Natural killer cell (primary cell): ENCODE results near the gene PXMP4. TPM values are rescaled to one million over a fixed set of nuclear protein-coding genes. Genes with fewer than 3 reads are reported as not detected.

Source experiments
- ATAC-seq, 3 donors: fragments of 150-1000 bp in 2 of 3; fragments of 200-7000 bp in 1 of 3; cut with Tn5 transposase; 1 replicate in 1 of 3; 2 replicates in 2 of 3; pipeline ENCODE4 v1.10.0; 2021; ENCODE audit warnings: mild to moderate bottlenecking in 2 of 3, moderate library complexity in 2 of 3
- DNase-seq, 2 donors: peaks; one replicate each; pipeline versions ENCODE4 v3.0.0 to v3.0.0-alpha.2; 2013 to 2021; ENCODE audit warnings: mixed read lengths in 1 of 2
- H3K27ac ChIP-seq: one replicate; pipeline ENCODE4 v1.5.1; 2013; ENCODE audit warnings: mild to moderate bottlenecking, low read length
- H3K27me3 ChIP-seq: one replicate; pipeline ENCODE4 v1.6.1; 2013; ENCODE audit warnings: low read length; ENCODE audit not compliant: control insufficient read depth, insufficient read depth
- H3K36me3 ChIP-seq: one replicate; pipeline ENCODE4 v1.6.1; 2013; ENCODE audit warnings: low read length; ENCODE audit not compliant: control insufficient read depth, insufficient read depth
- H3K4me1 ChIP-seq: one replicate; pipeline ENCODE4 v1.6.1; 2013; ENCODE audit warnings: low read length; ENCODE audit not compliant: control insufficient read depth, insufficient read depth
- H3K4me3 ChIP-seq: one replicate; pipeline ENCODE4 v1.5.1; 2013; ENCODE audit warnings: low read length
- H3K9me3 ChIP-seq: one replicate; pipeline ENCODE4 v1.6.1; 2013; ENCODE audit warnings: low read length; ENCODE audit not compliant: control insufficient read depth, insufficient read depth
- H3K27ac Mint-ChIP-seq, 2 donors: one replicate each; pipeline ENCODE4 v1.8.0; 2022; ENCODE audit warnings: mild to moderate bottlenecking in 2 of 2, mixed read lengths in 2 of 2, moderate library complexity in 1 of 2
- H3K27me3 Mint-ChIP-seq, 2 donors: one replicate each; pipeline ENCODE4 v1.8.0; 2022; ENCODE audit warnings: low read depth in 2 of 2, mixed read lengths in 2 of 2
- H3K36me3 Mint-ChIP-seq: one replicate; pipeline ENCODE4 v1.8.0; 2022; ENCODE audit warnings: mixed read lengths
- H3K4me1 Mint-ChIP-seq, 2 donors: one replicate each; pipeline ENCODE4 v1.8.0; 2022; ENCODE audit warnings: mixed read lengths in 2 of 2
- H3K4me3 Mint-ChIP-seq: one replicate; pipeline ENCODE4 v1.8.0; 2022; ENCODE audit warnings: mild to moderate bottlenecking, moderate library complexity, mixed read lengths
- H3K9me3 Mint-ChIP-seq, 2 donors: one replicate each; pipeline ENCODE4 v1.8.0; 2022; ENCODE audit warnings: mixed read lengths in 2 of 2
- CTCF ChIP-seq: fragments of 200-600 bp; IDR thresholded peaks from one replicate; pipeline ENCODE4 v1.8.0; 2022; ENCODE audit warnings: antibody characterized with exemption
- WGBS: methylation state at CpG from one replicate; pipeline ENCODE4 v1.1.7; 2013; ENCODE audit warnings: missing lambda C conversion rate; ENCODE audit not compliant: insufficient coverage; 5-methylcytosine and 5-hydroxymethylcytosine counted together
- intact Hi-C: fragments of 100-400 bp; cut with micrococcal nuclease; formaldehyde crosslinking; loops from one replicate; pipeline ENCODE4 v1.14.2; 2022
- total RNA-seq, 4 donors: library from RNA; stranded (reverse); fragments of 120-200 nt in 1 of 4; gene quantifications; one replicate each; pipeline versions ENCODE4 v1.2.3 to v1.2.4, GENCODE V29; 2013 to 2022

The PXMP4 gene
- total RNA-seq, 3 donors from 2014 or later (not counting 1 experiment from before 2014, with no cell fraction given): 4.7 to 6.6 (median 6.2) TPM

GRCh38 chr20:33687993-33688937 lies 31.8 kb downstream of the PXMP4 start:
- intact Hi-C loops: loop anchor here (2.0 kb wide), 1 partner anchor 21 kb away; the partner anchor contains the start of gene ACTL10

GRCh38 chr20:33687370-33687915 lies 32.7 kb downstream of the PXMP4 start:
- TF ChIP-seq CTCF: no peak
- DNase-seq: no peak
- Histone ChIP-seq H3K9me3 (no peaks in the 10 kb centered on the region), H3K36me3 (no peaks in the 10 kb centered on the region), H3K4me3 (no peak overlapping the region), H3K4me1 (peaks cover 39% of the 10 kb centered on the region), H3K27ac (no peak overlapping the region), H3K27me3 (no peaks in the 10 kb centered on the region)
- no peaks in the 10 kb centered on the region for H3K36me3 Mint-ChIP-seq
- ATAC-seq: no peak
- peak overlapping the region; percentile 73 to 85 for H3K27ac Mint-ChIP-seq
- H3K4me1 Mint-ChIP-seq: peaks cover 19 to 24% of the 10 kb centered on the region in 2 donors
- intact Hi-C loops: loop anchor here (2.0 kb wide), 1 partner anchor 21 kb away; the partner anchor contains the start of gene ACTL10
- no peak overlapping the region for H3K4me3 Mint-ChIP-seq
- WGBS: 92% methylated on average over 8 of the region's 8 CpGs
- no peaks in the 10 kb centered on the region for H3K27me3 Mint-ChIP-seq
- no peaks in the 10 kb centered on the region for H3K9me3 Mint-ChIP-seq

More at GRCh38 chr20:33687993-33688937, 31.8 kb downstream of the PXMP4 start:
- Mint-ChIP-seq H3K9me3 (no peaks in the 10 kb centered on the region), H3K4me3 (no peak overlapping the region), H3K4me1 (peaks cover 19 to 24% of the 10 kb centered on the region in 2 donors), H3K27ac (peak overlapping the region; percentile 21 to 85), H3K27me3 (no peaks in the 10 kb centered on the region), H3K36me3 (no peaks in the 10 kb centered on the region)
- Histone ChIP-seq H3K27me3 (no peaks in the 10 kb centered on the region), H3K36me3 (no peaks in the 10 kb centered on the region), H3K4me3 (no peak overlapping the region), H3K4me1 (peaks cover 39% of the 10 kb centered on the region), H3K27ac (no peak overlapping the region), H3K9me3 (no peaks in the 10 kb centered on the region)
- TF ChIP-seq CTCF: no peak
- WGBS: 93% methylated on average over 3 of the region's 3 CpGs
- DNase-seq: no peak
- no peak for ATAC-seq

GRCh38 chr20:33686984-33687366 lies 33.1 kb downstream of the PXMP4 start:
- H3K4me3 Mint-ChIP-seq: peak overlapping the region; percentile 83
- H3K4me1 Mint-ChIP-seq: peaks cover 19 to 24% of the 10 kb centered on the region in 2 donors
- no peaks in the 10 kb centered on the region for H3K27me3 ChIP-seq
- no peaks in the 10 kb centered on the region for H3K36me3 ChIP-seq
- ATAC-seq: no peak
- no peak for DNase-seq
- H3K9me3 ChIP-seq: no peaks in the 10 kb centered on the region
- intact Hi-C loops: loop anchor here (1.0 to 2.0 kb wide), 2 partner anchors 20 to 33 kb away; partner anchors contain the start of genes ACTL10 and PXMP4
- no peak for TF ChIP-seq CTCF
- 89% methylated on average over 14 of the region's 14 CpGs for WGBS
- no peaks in the 10 kb centered on the region for H3K9me3 Mint-ChIP-seq
- H3K27ac ChIP-seq: peak overlapping the region; percentile 49
- no peaks in the 10 kb centered on the region for H3K36me3 Mint-ChIP-seq
- peaks cover 39% of the 10 kb centered on the region for H3K4me1 ChIP-seq
- peak overlapping the region; percentile 25 for H3K4me3 ChIP-seq
- H3K27ac Mint-ChIP-seq: peak overlapping the region; percentile 73 to 85
- no peaks in the 10 kb centered on the region for H3K27me3 Mint-ChIP-seq
